Vagina (tissue), 2 donors: ENCODE results near the gene SNCG.

Experiments used
- POLR2AphosphoS5 ChIP-seq, 2 donors: sonication (generic); formaldehyde crosslinking; IDR thresholded peaks; one replicate each; pipeline ENCODE4 v1.9.0; 2017; ENCODE audit warnings: antibody characterized with exemption in 2 of 2, mild to moderate bottlenecking in 2 of 2, low read depth in 1 of 2; ENCODE audit not compliant: insufficient read depth in 1 of 2
- TF ChIP-seq, protein P1 (sequence below), 3 experiments: fragments of 450-650 bp in 2 of 3; fragments of 200-600 bp in 1 of 3; sonication (generic) in 1 of 3; IDR thresholded peaks; one replicate each; pipeline ENCODE4 v1.5.1; 2017 to 2019; ENCODE audit warnings: antibody characterized with exemption in 3 of 3, mild to moderate bottlenecking in 2 of 3, moderate library complexity in 2 of 3

DNA sequence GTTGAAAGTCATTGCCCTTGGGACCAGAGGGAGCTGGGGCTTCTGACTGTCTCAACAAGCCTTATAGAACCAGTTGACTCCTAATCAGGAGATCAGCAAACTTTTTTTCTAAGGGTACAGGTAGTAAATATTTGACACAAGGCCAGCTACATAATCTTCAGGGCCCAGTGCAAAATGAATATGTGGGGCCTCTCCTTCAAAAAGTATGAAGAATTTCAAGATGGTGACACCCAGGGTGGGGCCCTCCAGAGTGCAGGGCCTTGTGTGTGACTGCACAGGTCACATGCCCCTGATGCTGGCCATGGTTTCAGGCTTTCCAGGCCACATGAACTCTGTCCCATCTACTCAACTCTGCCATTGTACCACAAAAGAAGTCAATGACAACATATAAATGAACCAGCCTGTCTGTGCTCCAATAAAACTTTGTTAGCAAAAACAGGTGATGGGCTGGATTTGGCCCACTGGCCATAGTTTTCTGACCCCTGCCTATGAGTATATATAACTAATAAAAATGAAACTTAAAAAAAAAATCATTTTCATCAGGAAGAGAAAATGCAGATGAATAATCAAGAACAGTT, 7.1 kb upstream of the SNCG start:
- TF ChIP-seq, protein P1, sequence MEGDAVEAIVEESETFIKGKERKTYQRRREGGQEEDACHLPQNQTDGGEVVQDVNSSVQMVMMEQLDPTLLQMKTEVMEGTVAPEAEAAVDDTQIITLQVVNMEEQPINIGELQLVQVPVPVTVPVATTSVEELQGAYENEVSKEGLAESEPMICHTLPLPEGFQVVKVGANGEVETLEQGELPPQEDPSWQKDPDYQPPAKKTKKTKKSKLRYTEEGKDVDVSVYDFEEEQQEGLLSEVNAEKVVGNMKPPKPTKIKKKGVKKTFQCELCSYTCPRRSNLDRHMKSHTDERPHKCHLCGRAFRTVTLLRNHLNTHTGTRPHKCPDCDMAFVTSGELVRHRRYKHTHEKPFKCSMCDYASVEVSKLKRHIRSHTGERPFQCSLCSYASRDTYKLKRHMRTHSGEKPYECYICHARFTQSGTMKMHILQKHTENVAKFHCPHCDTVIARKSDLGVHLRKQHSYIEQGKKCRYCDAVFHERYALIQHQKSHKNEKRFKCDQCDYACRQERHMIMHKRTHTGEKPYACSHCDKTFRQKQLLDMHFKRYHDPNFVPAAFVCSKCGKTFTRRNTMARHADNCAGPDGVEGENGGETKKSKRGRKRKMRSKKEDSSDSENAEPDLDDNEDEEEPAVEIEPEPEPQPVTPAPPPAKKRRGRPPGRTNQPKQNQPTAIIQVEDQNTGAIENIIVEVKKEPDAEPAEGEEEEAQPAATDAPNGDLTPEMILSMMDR (IDR thresholded peaks at IDR 0.05), result no peak
- no peak for TF ChIP-seq POLR2AphosphoS5 (IDR thresholded peaks at IDR 0.05; ENCODE audit: insufficient read depth in 1 of 2, low read depth in 1 of 2)
